ENCODE results near the gene LDB2. TPM values are rescaled to one million over a fixed set of nuclear protein-coding genes. Genes with fewer than 3 reads are reported as not detected.

The LDB2 gene
- total RNA-seq, 2 donors from 2014 or later: 11.4 to 14.5 TPM

DNA sequence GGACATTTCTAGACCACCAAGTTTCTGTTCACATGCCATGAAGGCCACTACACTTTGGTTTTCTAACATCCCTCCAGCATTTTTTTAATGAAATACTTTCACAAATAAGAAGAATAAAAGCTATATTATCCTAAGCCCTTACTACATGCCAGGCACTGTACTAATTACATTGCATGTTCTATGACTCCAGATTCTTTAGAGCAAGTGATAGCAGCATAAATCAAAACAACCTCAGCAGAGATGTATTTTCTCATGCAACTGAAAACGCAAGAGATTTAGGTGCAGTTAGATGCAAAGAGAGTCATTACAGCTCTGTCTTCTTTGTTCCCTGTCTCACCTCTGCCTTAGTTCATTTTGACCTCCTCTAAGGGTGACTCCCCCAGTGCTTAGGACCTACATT is 230.0 kb downstream of the LDB2 start:
- 88 to 100% methylated on average over 1 of the region's 1 CpG for WGBS, 2 experiments (ENCODE audit: insufficient coverage in 1 of 2, insufficient read length in 1 of 2)
- TF ChIP-seq, protein P1, sequence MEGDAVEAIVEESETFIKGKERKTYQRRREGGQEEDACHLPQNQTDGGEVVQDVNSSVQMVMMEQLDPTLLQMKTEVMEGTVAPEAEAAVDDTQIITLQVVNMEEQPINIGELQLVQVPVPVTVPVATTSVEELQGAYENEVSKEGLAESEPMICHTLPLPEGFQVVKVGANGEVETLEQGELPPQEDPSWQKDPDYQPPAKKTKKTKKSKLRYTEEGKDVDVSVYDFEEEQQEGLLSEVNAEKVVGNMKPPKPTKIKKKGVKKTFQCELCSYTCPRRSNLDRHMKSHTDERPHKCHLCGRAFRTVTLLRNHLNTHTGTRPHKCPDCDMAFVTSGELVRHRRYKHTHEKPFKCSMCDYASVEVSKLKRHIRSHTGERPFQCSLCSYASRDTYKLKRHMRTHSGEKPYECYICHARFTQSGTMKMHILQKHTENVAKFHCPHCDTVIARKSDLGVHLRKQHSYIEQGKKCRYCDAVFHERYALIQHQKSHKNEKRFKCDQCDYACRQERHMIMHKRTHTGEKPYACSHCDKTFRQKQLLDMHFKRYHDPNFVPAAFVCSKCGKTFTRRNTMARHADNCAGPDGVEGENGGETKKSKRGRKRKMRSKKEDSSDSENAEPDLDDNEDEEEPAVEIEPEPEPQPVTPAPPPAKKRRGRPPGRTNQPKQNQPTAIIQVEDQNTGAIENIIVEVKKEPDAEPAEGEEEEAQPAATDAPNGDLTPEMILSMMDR (conservative IDR thresholded peaks at IDR 0.05): no peak

DNA sequence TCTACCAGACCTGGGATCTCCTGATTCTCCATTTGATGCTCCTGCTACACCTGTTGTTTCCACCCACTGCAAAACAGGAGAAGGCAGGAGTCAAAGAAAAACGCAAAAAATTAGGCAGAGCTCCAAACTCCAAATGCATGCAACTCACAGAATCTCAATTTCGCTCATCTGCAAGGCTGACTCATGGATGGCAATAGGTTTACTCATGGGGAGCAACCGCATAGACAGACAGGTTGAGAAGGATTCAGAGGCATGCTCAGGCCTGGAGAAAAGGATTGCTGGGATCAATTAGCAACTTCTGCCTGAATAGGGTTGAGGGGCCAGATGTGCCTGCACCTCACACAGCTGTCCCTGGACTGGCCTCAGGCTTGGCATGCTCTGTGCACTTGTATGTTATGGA is 231.0 kb downstream of the LDB2 start:
- Histone ChIP-seq H3K27ac (ENCODE audit: low read depth, low read length) (no peak overlapping the region), H3K9ac (ENCODE audit: extremely low read depth, low read length, poor library complexity, severe bottlenecking) (no peak overlapping the region), H3K4me1 (ENCODE audit: control insufficient read depth, insufficient read depth, low read length) (no peaks in the 10 kb centered on the region), H3K9me3 (ENCODE audit: control insufficient read depth, low read length) (no peaks in the 10 kb centered on the region), H3K4me3 (ENCODE audit: low read length) (no peak overlapping the region), H3K27me3 (ENCODE audit: control insufficient read depth, insufficient read depth, low read length, poor library complexity, severe bottlenecking) (no peaks in the 10 kb centered on the region), H3K36me3 (ENCODE audit: control insufficient read depth, insufficient read depth, low read length) (no peaks in the 10 kb centered on the region)
- Mint-ChIP-seq H3K9me3 (peaks cover 12% of the 10 kb centered on the region), H3K4me3 (no peak overlapping the region), H3K4me1 (no peaks in the 10 kb centered on the region), H3K27me3 (ENCODE audit: insufficient read depth) (no peaks in the 10 kb centered on the region), H3K27ac (no peak overlapping the region), H3K36me3 (ENCODE audit: low read depth) (peaks cover 5% of the 10 kb centered on the region)
- 91 to 100% methylated on average over 2 to 3 of the region's 3 CpGs for WGBS, 2 experiments (ENCODE audit: insufficient coverage in 1 of 2, insufficient read length in 1 of 2)
- DNase-seq: no peak
- TF ChIP-seq, protein P1 (conservative IDR thresholded peaks at IDR 0.05): no peak

More for the DNA sequence above, 230.0 kb downstream of the LDB2 start:
- Histone ChIP-seq H3K4me1 (ENCODE audit: control insufficient read depth, insufficient read depth, low read length) (no peaks in the 10 kb centered on the region), H3K9ac (ENCODE audit: extremely low read depth, low read length, poor library complexity, severe bottlenecking) (no peak overlapping the region), H3K27me3 (ENCODE audit: control insufficient read depth, insufficient read depth, low read length, poor library complexity, severe bottlenecking) (no peaks in the 10 kb centered on the region), H3K4me3 (ENCODE audit: low read length) (no peak overlapping the region), H3K36me3 (ENCODE audit: control insufficient read depth, insufficient read depth, low read length) (no peaks in the 10 kb centered on the region), H3K27ac (ENCODE audit: low read depth, low read length) (no peak overlapping the region), H3K9me3 (ENCODE audit: control insufficient read depth, low read length) (no peaks in the 10 kb centered on the region)
- Mint-ChIP-seq H3K4me3 (no peak overlapping the region), H3K9me3 (peaks cover 12% of the 10 kb centered on the region), H3K27me3 (ENCODE audit: insufficient read depth) (no peaks in the 10 kb centered on the region), H3K27ac (no peak overlapping the region), H3K4me1 (no peaks in the 10 kb centered on the region), H3K36me3 (ENCODE audit: low read depth) (peaks cover 5% of the 10 kb centered on the region)
- DNase-seq: no peak

DNA sequence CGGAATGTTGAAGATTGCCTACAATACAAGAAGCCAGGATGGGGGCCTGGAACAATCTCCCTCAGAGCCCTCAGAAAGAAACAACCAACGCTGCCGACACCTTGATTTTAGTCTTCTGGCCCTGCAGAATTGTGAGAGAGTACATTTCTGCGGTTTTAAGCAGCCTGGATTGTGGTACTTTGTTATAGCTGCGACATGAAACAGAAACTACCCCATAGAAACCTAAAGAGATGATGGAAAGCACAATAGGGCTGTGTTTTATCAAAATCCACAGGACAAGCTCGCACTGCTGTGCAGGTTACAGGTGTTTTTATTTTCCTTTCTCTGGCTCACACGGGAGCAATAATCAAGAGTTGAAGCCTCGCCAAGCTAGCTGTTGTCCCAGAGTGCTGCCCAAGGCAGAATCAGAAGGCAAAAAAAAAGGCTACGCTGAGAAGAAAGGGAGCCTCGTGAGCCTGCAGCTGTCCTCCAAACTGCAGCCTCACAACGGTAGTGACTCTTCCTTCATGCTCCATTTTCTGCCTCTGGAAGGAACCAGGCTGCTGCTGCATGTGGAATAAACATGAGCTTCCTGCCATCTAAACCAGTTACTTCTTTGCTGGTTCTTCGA is 232.4 kb downstream of the LDB2 start:
- peaks cover 5% of the 10 kb centered on the region for H3K36me3 Mint-ChIP-seq (ENCODE audit: low read depth)

More for the DNA sequence above, 232.4 kb downstream of the LDB2 start:
- whole genome bisulfite sequencing, 2 experiments (ENCODE audit: insufficient coverage in 1 of 2, insufficient read length in 1 of 2): 93 to 98% methylated on average over 11 to 12 of the region's 12 CpGs
- no peaks in the 10 kb centered on the region for H3K36me3 ChIP-seq (ENCODE audit: control insufficient read depth, insufficient read depth, low read length)
- no peak overlapping the region for H3K9ac ChIP-seq (ENCODE audit: extremely low read depth, low read length, poor library complexity, severe bottlenecking)
- H3K4me1 ChIP-seq (ENCODE audit: control insufficient read depth, insufficient read depth, low read length): no peaks in the 10 kb centered on the region
- DNase-seq: no peak
- no peak overlapping the region for H3K27ac ChIP-seq (ENCODE audit: low read depth, low read length)
- peaks cover 4% of the 10 kb centered on the region for H3K4me1 Mint-ChIP-seq
- TF ChIP-seq, protein P1 (conservative IDR thresholded peaks at IDR 0.05): no peak
- no peaks in the 10 kb centered on the region for H3K27me3 Mint-ChIP-seq (ENCODE audit: insufficient read depth)
- no peak overlapping the region for H3K4me3 ChIP-seq (ENCODE audit: low read length)
- H3K9me3 ChIP-seq (ENCODE audit: control insufficient read depth, low read length): no peaks in the 10 kb centered on the region
- H3K27ac Mint-ChIP-seq: no peak overlapping the region
- no peak overlapping the region for H3K4me3 Mint-ChIP-seq
- peaks cover 12% of the 10 kb centered on the region for H3K9me3 Mint-ChIP-seq
- H3K27me3 ChIP-seq (ENCODE audit: control insufficient read depth, insufficient read depth, low read length, poor library complexity, severe bottlenecking): no peaks in the 10 kb centered on the region
